Tongue (tissue), 3 donors: ENCODE data around the gene MGAT5. TPM values are rescaled to one million over a fixed set of nuclear protein-coding genes. Genes with fewer than 3 reads are reported as not detected.
"Not testable (repeated sequence)": the region's sequence is repeated elsewhere in the genome, so short reads cannot be mapped to it uniquely, and the experiment has no call there.

Experiments
- DNase-seq: peaks from one replicate; pipeline ENCODE4 v3.0.0-alpha.2; 2015
- small RNA-seq: library from RNA; depleted of rRNA; stranded (forward); fragments of <200 nt; gene quantifications from one replicate; pipeline ENCODE3, GENCODE V24; 2014; ENCODE audit warnings: low replicate concordance
- total RNA-seq: library from RNA; depleted of rRNA; stranded (reverse); fragments of >200 nt; gene quantifications from one replicate; pipeline ENCODE4 v1.2.3, GENCODE V29; 2014

Gene MGAT5
- total RNA-seq, 1 donor from 2014 or later, result 48.1 TPM

DNA sequence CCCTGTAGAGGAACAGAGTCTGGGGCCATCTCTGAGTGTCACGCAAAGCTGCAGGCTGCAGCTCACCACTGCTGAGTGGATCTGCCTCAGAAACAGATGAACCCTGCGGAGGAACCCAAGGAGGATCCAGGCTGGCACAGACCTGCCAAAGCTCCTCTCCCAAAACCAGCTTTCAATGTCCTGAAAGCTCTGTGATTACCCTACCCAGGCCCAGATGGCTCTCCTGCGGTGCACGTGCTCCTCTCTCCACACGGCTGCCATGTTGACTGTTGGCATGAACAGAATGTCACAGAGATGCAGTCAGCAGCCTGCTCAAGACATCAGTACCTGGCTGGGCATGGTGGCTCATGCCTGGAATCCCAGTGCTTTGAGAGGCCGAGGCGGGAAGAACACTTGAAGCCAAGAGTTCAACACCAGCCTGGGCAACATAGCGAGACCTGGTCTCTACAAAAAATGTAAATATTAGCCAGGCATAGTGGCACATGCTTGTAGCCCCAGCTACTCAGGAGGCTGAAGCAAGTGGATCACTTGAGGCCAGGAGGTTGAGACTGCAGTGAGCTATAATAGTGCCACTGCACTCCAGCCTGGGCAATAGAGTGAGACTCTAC, 216.8 kb downstream of the MGAT5 start:
- DNase-seq, result no peak

- DNase-seq, result not testable (repeated sequence)
These were observed 223.1 kb downstream of the MGAT5 start for GRCh38 chr2:134476982-134477381.

- DNase-seq, result no peak
These were observed 225.9 kb downstream of the MGAT5 start for GRCh38 chr2:134479696-134480330.

- no peak for DNase-seq
These were observed 228.4 kb downstream of the MGAT5 start for GRCh38 chr2:134482131-134482723.

DNA sequence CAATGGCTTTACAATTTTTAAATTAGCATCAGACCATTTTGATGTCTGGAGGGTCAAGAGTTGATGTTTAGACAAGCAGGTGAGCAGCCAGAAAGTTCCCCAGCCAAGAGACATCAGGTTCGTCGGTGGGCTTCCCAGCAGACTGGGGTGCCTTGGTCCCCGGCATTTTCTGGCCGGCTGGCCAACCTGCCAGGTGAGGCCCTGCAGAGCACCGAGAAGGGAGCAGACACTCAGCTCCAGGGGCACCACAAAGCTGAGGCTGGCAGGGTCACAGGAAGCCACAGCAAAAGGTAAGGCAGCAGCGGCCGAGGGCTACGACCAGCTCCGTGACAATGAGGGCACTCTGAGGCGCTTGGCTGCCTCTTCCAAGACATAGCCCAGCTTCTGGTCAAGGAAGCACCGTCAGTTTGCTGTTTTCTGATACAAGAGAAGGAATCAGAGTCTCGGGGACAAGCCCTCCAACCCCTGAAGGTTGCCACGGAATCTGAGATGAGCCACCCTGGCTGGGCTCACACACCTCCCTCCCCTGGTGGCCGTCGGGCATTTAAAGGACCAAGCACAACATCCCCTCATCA, 229.0 kb downstream of the MGAT5 start:
- no peak for DNase-seq

GRCh38 chr2:134489732-134490384, 236.0 kb downstream of the MGAT5 start:
- DNase-seq, result no peak

DNA sequence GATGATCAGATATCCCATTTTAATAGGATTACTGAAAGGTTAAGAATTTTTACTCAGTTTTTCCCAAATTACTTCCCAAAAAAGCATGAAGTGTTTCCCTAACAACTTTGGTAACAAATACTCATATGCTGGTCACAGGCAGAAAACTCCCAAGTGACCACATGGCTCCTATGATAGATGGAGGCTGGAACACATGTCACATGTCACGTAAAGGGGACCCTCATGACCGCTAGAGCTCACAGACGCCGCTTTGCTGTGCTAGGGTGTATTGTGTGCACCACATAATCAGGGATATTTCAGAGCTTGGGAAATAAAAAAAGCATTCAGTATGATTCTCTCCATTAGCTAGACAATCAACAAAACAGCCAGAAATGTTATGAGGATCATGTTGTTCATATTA, 236.7 kb downstream of the MGAT5 start:
- no peak for DNase-seq

DNA sequence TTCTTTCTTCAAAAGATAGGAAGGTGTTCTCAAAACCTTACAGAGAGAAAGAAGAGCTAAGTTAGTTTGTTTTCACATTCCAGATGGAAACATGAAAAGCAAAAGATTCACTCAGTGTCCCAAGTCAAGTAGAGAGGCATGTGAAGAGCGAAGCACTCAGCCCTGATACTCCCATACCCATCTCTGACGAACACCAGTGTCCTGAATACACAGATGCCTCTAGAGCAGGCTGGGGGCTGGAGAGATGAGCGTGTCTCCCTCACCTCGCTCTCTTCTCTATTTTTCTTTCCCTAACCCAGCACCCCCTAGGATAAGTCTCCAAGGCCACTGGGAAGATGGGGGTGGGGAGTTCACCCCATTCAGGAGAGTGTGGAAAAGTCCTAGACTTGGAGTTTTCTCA, 237.2 kb downstream of the MGAT5 start:
- no peak for DNase-seq

DNA sequence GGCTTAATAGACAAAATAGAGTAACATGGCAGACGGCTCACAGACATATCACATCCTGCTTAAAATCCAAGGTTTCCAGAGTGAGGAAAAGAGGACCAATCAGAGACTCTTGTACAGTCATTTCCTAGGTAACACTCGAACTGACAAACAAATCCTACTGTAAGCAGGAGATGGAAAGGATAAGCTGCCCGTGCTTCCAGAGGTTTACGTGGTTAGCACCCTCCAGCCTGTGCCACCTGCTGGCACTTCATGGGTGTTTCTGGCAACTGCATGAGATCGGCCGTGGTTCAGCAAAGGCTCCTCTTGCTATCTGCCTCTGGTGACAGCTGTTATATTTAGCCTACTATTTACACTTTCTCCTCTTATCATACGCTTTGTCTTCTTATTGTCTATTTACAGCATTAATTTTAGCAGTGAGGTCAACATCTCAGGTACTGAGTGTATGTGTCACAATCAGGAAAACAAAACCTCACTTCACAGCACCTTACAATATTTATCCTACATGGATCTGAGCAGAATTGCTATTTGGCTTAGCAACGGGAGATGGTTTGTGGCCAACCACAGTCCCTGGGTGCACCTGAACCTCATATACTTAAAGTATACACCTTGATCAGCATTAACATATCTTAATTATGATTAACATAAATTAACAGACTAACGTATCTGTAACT, 238.0 kb downstream of the MGAT5 start:
- DNase-seq, result peak; percentile 41

- no peak for DNase-seq
These were observed 239.9 kb downstream of the MGAT5 start for GRCh38 chr2:134493797-134494196.

DNA sequence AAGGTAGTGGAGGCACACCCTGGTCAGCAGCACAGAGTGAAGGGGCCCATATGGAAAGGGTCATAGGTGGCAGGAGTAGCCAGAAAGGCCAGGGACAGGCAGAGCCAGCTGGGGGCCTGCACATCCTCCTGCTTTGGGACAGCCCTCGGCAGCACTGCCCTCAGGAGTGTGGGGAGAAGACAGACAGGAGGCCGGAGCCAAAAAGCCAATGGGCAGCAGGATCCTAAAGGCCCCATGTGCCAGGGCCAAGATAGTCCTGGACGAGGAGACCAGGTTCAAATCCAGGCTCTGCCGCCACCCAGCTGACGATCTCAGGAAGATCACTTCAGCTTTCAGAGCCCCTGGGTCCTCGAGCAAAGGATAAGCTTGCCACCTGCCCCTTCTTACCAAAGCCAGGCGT, 244.8 kb downstream of the MGAT5 start:
- no peak for DNase-seq

DNA sequence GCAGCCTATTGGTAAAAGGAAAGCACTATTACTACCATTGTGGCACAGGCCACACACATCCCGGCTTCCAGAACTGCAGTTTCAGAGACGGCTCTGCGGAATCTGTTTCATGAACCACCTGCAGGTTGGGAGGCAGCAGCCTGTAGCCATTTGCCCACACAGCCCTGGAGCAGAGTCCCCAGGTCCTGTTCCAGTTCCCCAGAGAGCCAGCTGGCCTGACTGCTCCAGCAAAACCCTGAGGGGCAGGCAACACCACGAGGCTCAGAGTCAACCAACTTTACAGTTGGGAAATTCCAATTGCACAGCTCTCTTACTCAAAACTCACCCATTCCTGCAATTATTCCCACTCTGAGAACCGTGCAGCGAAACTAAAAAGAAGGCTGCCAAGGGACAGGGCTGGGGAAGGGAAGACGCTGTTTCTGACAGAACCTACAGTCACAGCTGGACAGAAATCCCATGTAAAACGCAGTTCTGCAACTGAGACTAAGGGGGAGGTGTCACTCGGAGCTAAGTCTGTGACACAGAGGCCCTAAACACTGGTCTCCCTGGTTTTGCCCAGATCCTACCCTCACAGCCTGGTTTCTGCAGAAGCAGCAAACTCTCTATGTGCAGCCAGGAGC, 245.5 kb downstream of the MGAT5 start:
- peak; percentile 71 for DNase-seq

DNA sequence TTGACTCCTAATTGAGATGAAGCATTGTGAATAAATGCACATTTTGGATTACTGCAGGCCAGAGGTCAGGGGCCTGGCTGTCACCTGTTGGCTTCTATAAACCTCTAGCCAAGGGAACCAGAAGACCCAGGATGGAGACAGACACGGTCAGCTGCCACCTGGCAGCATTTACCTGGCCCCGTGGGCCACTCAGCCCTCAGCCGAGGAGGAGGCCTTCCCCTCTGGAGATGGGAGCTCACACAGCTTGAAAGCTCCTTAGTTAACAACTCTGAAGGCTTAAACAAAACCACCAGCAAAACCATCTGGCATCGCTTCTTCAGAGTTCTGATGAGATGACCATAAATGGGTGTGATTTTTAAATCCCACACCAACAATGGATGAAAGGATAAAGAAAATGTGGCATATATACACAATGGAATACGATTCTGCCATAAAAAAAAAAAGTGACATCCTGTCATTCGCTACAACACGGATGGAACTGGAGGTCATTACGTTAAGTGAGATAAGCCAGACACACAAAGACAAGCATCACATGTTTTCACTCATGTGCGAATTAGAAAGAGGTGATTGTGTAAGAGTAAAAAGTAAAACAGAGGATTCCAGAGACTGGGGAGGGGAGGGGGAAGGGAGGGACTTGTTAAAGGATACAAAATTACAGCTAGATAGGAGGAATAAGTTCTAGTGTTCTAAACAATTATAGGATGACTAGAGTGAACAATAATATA, 246.5 kb downstream of the MGAT5 start:
- peak; percentile 15 for DNase-seq

GRCh38 chr2:134501476-134502091, 247.7 kb downstream of the MGAT5 start:
- no peak for DNase-seq

- no peak for DNase-seq
These were observed 248.2 kb downstream of the MGAT5 start for GRCh38 chr2:134502104-134502503.

Small RNA genes lying within 50 kb of the gene (small RNA-seq; reads per million reads assigned to genes)
- gene RNA5SP104, result not detected
